Right forelimb (tissue), 1 donor: ENCODE data around the gene SLFN5.
A peak's percentile ranks its signal among the peaks of the same experiment; 100 is the strongest.
"Not testable (repeated sequence)": the region's sequence is repeated elsewhere in the genome, so short reads cannot be mapped to it uniquely, and the experiment has no call there.

Experiments used
- DNase-seq: peaks from one replicate; pipeline ENCODE4 v3.0.0-alpha.2; 2018

The SLFN5 gene

DNA sequence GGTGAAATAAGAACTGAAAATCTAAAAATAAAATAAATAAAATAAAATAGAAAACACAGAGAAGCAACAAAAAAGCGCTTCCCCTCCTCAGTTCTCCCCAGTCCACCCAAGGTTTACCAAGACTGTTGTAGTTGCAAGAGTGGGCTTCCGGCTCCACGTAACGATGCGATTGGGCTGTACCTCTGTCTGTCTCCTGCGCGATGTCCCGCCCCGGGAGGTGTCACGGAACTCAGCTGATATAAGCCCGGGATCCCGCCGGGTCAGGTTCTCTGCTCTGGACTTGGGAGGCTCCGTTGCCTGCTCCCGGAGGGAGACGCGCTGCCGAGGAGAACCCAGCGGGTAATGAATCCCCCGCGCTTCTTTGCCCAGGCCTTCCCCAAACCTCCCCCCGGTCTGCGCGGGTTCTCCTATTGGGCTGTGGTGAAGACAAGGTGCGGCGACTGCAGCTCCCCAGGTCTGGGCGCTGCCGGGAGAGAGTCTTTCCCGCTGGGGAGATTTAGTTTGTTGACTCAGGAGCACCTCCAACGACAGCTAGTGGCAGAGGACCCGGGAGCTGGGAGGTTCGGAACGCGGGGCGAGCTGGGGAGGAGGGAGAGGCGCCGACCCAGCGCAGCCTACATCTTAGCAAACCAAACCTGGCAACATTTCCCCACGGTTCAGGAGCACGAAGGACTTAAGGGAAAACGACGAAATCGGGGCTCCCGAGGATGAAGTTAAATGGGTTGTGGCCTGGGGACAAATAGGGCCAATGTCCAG, at the start of gene SLFN5:
Gene SLFN5 (plus strand): TSS at position 268 of the 756 bp plus-strand sequence. CDS start 15,619 bp downstream, outside the sequence.
- DNase-seq, result peak; percentile 92

DNA sequence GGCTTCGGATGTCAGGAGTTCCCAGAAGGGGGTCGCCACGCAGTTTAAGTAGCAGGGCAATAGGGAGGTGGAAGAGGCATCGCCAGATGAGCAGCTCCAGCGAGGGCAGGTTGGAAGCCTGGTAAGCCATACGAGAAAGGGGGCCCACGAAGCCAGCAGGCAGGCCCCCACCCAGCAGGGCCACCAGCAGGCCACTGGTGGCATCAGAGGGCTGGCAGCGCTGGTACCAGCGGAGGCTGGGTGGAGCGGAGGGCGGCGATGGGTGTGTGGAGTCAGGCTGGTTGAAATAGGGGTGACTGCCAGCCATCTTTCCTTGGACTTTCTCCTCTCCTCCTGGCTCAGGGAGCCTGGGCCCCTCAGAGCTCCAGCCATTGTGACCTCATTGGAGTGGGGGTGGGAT, 48.9 kb upstream of the SLFN5 start, which contains the start of gene SLC35G3:
Gene SLC35G3 (minus strand): TSS at position 393 of the 400 bp plus-strand sequence. CDS start 86 bp downstream, at position 307.
- DNase-seq, result not testable (repeated sequence)

DNA sequence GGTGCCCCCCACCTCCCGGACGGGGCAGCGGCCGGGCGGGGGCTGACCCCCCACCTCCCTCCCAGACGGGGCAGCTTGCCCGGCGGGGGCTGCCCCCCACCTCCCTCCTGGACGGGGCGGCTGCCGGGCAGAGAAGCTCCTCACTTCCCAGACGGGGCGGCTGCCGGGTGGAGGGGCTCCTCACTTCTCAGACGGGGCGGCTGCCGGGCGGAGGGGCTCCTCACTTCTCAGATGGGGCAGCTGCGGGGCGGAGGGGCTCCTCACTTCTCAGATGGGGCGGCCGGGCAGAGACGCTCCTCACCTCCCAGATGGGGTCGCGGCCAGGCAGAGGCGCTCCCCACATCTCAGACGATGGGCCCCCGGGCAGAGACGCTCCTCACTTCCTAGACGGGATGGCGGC, 47.8 kb upstream of the SLFN5 start:
- DNase-seq, result not testable (repeated sequence)

DNA sequence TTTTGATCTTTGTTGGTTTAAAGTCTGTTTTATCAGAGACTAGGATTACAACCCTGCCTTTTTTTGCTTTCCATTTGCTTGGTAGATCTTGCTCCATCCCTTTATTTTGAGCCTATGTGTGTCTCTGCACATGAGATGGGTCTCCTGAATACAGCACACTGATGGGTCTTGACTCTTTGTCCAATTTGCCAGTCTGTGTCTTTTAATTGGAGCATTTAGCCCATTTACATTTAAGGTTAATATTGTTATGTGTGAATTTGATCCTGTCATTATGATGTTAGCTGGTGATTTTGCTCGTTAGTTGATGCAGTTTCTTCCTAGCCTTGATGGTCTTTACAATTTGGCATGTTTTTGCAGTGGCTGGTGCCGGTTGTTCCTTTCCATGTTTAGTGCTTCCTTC, 40.3 kb upstream of the SLFN5 start:
- DNase-seq, result not testable (repeated sequence)

DNA sequence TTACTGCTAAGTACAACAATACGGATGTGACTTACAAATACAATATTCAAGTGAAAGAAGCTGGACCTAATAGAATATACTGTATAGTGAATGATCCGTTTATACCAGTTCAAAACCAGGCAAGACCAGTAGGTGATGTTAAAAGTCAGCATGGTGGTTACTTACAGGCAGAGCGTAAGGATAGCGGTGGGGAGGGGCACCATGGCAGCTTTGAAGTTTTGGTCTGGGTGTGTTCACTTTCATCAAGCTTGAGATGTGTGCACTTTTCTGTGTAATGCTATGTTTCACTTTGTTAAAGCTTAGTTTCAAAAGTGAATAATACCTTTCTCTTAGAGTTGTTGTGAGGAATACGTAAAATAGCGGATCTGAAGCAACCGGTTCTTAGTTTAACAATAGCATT, 32.1 kb upstream of the SLFN5 start:
- no peak for DNase-seq

DNA sequence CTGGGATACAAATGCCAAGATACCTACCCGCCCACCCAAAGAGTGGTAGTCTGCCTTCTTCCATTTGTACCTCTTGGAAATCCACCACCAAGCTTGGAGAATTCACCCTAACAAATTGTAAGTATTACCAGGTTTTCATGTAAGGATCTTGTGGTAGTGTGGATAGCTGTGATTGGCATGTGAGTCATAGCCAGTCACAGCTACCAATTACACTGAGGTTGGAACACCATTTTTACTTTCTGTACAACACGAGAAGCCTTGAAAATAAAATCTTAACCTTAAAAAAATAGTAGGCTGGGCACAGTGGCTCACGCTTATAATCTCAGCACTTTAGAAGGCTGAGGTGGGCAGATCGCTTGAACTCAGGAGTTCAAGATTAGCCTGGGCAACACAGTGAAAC, 30.2 kb upstream of the SLFN5 start:
- DNase-seq, result no peak

DNA sequence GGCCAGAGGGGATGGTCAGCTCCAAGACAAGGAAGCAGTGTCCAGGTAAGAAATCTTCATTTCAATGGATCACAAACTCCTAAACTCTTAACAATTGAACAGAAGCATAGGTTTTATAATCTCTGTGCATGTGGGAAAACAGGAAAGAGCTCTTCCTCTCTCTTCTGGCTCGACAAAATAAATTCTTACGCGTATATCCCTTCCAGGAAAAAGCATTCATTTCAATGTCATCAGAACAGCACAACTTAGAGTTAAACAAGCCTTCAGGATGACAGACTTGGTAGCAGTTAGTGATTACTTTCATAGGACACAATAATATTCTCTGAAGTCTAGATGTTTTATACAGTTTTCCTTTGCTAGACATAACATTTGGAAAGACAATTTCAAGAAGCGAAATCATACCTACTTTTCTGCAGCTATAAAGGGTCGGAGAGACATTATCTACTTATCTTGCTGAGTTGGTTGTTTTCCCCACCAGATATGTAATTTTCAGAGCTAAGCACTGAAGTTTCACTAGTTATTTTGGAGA, 29.4 kb upstream of the SLFN5 start:
- no peak for DNase-seq

DNA sequence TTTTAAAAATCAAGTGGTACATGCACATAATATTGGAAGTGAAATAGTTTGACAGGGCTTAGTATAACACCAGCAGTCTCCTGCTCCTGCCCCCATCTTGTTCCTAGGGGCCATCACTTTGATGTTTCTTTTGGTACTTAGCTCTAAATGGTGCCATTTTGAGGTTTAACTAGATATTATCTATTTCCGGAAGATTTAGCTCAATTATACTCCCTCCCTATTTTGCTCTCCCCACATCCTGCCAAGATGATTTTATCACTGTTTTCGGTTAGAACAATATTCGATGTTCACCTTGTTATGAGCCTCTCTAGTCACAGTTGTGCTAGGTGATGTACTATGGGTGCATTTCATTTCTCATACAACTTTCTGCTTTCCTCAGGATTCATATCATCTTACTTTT, 28.7 kb upstream of the SLFN5 start:
- no peak for DNase-seq

DNA sequence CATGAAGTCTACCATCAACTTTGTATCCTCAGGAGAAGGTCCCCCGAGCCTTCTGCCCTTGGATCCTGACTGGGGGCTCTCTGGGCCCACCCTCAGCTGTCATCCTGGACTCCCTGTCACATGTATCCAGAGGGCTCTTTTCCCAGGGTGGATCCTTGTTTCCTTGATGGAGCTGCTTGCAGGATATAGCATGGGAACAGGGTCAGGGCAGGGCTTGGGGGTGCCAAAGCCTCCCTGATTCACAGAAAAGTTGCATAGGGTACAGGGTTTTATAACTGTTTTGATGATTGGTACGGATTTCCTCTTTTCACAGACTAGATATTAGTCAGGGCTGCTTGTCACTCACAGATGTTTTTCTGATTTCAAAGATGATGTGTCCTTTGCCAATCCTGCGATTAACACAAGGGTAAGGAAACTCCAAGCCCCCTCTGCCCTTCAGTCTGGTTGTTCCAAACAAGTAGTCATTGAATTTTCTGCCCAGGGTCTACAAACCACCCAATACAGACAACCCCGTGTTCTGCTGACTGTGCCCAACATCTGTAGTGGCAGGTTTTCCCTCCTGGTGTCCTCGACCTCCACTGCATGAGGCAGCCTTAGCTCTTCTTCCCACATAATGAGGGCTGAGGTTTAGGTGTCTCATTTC, 28.1 kb upstream of the SLFN5 start:
- DNase-seq, result no peak

DNA sequence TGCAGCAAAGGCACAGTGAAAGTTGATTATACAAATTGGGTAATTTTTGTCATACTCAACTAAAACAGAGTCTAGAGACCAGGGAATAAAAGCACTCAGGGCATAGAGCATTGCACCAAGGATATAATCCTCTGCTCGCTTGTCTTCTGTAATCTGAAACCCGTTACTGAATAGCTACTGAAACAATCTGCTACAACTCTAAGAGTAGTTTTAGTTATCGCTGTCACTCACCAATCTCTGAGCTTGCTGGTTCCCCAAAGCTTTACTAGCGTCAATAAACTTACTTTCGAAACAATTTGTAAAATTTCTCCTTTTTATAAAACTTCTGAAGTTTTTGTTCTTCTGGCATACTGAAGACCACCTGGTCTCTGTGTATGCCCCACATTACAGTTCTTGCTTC, 25.8 kb upstream of the SLFN5 start:
- no peak for DNase-seq

DNA sequence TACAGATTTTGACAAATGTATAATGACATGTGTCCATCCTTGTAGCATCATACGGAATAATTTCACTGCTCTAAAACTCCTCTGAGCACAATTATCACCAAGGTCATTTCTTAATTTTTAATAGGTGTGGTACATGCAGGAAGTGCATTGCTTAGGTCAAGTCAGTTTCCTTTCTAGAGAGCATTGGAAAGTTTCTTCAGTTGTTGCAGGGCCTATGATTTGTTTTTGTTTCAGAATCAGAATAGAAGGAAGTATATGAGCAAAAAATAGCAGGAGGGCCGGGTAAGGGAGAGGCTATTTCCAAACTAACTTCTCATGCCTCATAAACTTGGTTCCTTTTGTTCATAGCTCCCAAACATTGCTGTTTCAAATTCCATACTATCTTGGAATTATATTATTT, 24.0 kb upstream of the SLFN5 start:
- DNase-seq, result no peak

DNA sequence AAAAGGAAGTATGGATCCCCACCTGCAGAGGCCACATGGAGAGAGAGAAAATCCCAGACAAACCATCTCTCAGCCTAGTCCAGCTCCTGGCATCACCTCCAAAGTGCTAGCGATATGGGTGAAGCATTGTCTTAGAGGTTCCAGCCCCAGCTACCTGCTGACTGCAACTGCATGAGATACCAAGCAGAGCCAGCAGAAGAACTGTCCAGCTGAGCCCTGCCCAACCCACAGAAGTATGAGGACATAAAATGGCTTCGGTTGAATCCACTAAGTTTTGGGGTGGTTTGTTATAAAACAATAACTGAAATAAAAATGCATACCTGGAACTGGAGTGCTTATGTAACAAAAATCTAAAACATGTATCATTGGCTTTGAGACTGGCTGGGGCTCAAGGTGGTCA, 20.4 kb upstream of the SLFN5 start:
- DNase-seq, result no peak

DNA sequence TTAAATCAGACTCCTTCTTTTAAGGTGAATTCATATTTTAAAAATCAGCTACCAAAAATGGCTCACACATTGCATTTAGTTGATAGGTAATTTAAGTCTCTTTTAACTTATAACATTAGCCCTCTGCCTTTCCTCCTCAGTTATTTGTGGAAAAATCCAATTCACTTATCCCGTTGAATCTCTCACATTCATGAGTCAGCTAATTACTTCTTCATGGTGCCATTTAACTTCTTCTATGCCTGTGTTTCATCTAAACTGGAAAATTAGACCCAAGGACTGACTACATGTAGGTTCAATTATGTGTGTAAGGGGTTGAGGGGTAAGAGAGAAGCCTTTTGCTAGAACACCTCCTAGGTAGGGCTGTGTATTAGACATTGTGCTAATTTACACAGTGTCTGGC, 18.4 kb upstream of the SLFN5 start:
- no peak for DNase-seq

DNA sequence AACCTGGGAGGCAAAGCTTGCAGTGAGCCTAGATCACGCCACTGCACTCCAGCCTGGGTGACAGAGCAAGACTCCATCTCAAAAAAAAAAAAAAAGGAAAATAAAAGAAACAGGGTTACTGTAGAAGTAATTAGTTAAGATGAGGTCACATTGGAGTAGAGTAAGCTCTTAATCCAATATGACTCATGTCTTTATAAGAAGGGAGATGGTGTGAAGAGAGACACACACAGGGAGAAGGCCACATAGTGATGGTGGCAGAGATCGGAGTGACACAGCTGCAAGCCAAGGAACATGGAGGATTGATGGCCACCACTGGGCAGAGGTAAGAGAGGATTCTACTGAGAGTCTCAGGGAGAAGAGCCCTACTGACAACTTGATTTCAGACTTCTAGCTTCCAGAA, 15.3 kb upstream of the SLFN5 start:
- no peak for DNase-seq

DNA sequence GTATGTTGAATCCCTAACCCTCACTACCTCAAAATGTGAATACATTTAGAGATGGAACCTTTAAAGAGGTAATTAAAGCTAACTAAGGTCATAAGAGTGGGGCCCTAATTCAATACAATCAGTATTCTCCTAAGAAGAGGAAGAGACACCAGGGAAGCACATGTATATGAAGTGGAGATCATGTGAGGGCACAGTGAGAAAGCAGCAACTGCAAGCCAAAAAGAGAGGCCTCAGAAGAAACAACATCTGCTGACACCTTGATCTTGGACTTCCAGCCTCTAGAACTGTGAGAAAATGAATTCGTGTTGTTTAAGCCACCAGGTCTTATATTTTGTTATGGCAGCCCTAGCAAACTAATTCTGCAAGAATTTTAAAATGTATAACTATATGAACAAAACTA, 13.2 kb upstream of the SLFN5 start:
- DNase-seq, result no peak

DNA sequence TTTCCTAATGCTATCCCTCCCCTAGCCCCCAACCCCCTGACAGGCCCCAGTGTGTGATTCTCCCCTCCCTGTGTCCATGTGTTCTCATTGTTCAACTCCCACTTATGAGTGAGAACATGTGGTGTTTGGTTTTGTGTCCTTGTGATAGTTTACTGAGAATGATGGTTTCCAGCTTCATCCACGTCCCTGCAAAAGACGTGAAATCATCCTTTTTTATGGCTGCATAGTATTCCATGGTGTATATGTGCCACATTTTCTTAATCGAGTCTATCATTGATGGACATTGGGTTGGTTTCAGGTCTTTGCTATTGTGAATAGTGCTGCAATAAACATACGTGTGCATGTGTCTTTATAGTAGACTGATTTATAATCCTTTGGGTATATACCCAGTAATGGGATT, 8.6 kb upstream of the SLFN5 start:
- DNase-seq, result not testable (repeated sequence)

DNA sequence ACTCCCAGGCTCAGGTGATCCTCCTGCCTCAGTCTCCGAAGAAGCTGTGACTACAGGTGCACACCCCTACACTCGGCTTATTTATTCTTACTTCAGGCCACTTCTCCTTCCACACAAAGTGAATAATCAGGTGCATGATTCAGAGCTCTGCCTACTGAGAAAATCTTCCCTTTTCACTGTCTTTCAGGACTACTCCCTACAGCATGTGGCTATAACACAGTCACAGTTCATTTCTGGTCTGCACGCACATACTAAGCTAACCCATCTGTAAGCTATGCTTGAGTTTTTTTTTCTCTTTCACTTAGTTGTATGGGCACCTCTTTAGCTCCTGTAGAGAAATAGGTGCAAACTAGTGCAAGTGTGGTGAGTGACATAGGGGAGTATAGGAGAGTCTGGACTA, 7.6 kb upstream of the SLFN5 start:
- DNase-seq, result no peak

DNA sequence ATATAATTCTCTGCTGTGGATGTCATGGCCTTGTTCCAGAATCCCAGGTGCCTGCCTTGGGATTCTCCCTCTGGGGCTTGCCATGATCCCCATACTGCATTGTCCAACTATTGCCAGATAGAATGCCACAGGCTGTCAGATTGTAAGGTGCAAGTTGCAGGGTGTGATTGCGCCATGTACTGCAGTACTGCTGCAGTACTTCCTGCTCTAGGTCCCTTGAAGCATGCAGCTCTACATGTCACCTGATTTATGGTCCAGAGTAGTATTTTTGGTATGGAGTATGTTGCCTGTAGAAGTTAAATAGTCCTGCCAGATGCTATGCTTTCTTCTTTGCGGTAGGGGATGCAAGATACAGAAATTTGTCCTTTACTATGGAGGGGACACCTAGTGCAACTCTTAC, 7.0 kb upstream of the SLFN5 start:
- DNase-seq, result no peak

DNA sequence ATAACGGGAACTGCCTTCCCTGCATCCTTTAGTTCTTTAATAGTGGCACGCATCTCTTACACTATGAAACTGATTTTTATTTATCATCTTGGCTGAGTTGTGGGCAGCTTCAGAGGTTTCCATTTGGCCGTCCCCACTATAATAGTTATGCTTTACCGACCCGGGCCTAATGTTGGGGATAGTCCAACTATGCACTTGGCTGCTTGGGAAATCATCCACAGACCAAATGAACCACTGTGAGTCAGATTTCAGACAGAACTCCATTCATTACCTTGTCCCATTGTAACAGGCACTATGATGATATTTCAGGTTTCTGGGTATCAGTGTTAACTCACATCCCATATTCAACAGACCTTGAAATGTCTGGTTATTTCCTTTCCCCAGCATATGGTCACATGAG, 6.1 kb upstream of the SLFN5 start:
- DNase-seq, result no peak

DNA sequence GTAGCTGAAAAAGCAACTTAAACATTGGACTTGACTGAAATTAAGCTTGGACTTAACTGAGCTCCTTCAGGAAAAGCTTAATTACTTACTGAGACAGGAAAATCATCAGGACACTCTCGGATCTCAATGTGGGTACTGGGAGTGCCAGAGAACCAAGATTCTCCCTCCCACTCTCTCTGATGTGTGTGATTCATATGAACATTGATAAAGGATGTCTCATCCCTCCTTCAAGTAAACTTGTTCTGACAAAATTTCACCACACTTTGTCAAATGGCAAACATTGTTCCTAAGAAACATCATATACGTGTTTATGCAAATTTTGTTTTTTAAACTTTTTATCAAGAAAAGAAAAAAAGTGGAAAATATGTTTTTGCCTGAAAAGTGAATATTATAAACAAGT, 4.1 kb upstream of the SLFN5 start:
- DNase-seq, result no peak

DNA sequence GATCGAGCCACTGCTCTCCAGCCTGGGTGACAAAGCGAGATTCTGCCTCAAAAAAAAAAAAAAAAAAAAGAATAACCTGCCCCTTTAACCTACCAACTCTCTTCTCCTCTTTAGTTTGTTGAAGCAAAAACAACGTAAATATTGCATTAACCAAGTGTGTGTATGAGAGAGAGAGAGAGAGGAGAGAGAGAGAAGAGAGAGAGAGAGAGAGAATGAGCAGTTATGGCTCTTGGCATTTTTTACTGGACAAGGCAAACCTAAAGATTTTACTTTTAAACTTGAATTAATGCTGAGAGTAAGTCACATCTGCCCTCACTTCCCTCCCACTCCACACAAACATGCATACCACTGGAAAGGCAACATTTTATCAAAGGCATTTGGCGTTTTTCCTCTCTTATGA, 3.0 kb upstream of the SLFN5 start:
- no peak for DNase-seq

DNA sequence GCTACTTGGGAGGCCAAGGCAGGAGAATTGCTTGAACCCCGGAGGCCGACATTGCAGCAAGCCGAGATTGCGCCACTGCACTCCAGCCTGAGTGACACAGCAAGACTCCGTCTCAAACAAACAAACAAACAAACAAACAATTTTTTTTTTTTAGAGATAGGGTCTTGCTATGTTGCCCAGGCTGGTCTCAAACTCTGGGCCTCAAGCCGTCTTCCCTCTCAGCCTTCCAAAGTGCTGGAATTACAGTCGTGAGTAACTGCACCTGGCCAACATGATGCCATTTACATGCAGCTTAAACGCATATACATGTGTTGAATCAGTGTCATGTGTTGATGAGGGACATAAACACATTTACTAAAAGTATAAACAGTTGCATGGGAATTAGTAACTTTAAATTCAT, 2.0 kb upstream of the SLFN5 start:
- DNase-seq, result no peak

DNA sequence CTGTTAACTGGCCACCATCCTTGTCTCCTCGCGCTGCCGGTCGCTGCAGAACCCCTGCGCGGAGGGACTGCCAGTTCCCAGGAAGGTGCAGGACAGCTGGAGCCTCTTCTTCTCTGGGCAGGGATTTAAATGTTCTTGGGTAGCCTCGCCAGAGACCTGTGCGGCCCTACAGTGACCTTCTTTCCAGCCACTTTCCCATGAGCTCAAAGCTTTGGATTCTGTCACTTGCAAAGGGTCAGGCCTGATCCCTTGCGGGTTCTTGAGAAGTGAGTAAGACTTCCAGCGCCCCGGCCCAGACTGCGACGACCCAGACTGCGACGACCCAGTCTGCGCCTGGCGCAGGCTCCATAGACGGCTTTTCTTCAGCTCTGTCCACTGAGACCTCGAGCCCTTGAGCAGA, 1.4 kb upstream of the SLFN5 start:
- no peak for DNase-seq

DNA sequence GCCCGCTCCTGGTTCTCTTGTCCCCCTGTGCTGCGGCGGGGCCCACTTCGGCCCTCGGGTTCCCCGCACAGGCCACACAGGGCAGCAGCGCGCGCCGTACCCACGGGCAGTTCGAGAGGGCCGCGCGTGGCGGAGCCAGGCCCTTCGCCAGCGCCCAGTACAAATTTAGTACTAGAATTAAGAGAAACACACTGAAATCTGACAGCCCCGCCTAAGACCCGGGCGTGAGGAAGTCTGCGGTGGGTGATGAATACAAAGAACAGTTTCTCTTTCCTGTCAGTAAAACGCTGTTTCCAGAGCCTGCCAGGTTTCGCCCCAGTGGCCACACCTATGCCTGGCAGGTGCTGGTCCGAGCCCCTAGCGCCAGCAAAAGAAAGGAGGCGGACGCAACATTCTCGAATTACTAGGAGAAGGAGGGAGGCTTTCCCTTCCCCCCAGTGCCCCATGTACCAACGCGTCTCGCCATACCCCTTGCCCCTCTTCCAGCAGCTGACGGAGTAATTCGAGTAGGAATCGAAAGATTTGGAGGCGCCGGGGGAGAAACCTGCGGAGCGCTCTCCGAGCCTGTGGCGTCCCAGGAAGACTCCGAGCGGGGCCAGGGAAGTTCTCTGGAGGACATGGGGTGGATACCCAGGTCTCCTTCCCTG, 591 bp upstream of the SLFN5 start:
- DNase-seq, result no peak
